Activated T-helper 2 cell treated with anti-CD3 and anti-CD28 coated beads, Interferon-gamma antibody, Interleukin-2, Interleukin-4, amounts not matched to agents 10 μg/mL and 5 μg/mL and 100 μg/mL, durations not matched to agents 14 hours and 24 hours and 36 hours (primary cell): ENCODE data around the gene RAPGEF5. TPM values are rescaled to one million over a fixed set of nuclear protein-coding genes. Genes with fewer than 3 reads are reported as not detected.

Experiments used
- DNase-seq: peaks from one replicate; pipeline ENCODE4 v3.0.0; 2021; ENCODE audit warnings: low spot score
- H3K27ac Mint-ChIP-seq: one replicate; pipeline ENCODE4 v1.8.0; 2021; ENCODE audit warnings: mixed read lengths
- H3K27me3 Mint-ChIP-seq: one replicate; pipeline ENCODE4 v1.8.0; 2021; ENCODE audit warnings: low read depth, mixed read lengths
- H3K36me3 Mint-ChIP-seq: one replicate; pipeline ENCODE4 v1.8.0; 2021; ENCODE audit warnings: low read depth, mixed read lengths
- H3K4me1 Mint-ChIP-seq: one replicate; pipeline ENCODE4 v1.8.0; 2021; ENCODE audit warnings: low read depth, mixed read lengths
- H3K4me3 Mint-ChIP-seq: one replicate; pipeline ENCODE4 v1.8.0; 2021; ENCODE audit warnings: low read depth, mild to moderate bottlenecking, moderate library complexity, mixed read lengths
- H3K9me3 Mint-ChIP-seq: one replicate; pipeline ENCODE4 v1.8.0; 2021; ENCODE audit warnings: mixed read lengths
- intact Hi-C: fragments of 100-400 bp; cut with micrococcal nuclease; formaldehyde crosslinking; loops from one replicate; pipeline ENCODE4 v1.15.1; 2023
- total RNA-seq: library from RNA; stranded (reverse); gene quantifications from 2 replicates; pipeline ENCODE4 v1.2.3, GENCODE V29; 2022

Gene RAPGEF5
- total RNA-seq, 1 donor from 2014 or later, result 0.82 TPM

DNA sequence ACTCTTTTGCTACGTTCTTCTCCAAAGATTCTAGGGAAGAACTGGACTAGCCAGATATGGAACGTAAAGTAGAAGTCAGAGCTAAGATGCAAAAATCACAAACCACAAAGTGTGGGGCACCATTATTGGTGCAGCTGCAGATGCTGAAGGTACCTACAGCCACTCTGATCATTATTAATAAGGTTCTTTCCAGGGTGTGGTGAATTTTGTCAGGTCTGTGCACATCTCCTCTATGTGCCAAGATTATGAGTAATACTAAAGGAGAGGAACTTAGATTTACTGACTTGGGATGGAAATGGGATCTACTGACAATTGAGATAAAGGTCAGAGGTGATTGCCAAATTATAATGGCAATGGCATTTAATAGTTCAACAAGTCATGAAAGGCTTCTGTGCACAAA lies 148.2 kb downstream of the RAPGEF5 start:
- intact Hi-C loops, result no loop called here
- Mint-ChIP-seq H3K27ac (no peak overlapping the region), H3K9me3 (no peaks in the 10 kb centered on the region), H3K4me1 (no peaks in the 10 kb centered on the region), H3K27me3 (peaks cover 48% of the 10 kb centered on the region), H3K36me3 (no peaks in the 10 kb centered on the region), H3K4me3 (no peak overlapping the region)
- DNase-seq, result no peak

DNA sequence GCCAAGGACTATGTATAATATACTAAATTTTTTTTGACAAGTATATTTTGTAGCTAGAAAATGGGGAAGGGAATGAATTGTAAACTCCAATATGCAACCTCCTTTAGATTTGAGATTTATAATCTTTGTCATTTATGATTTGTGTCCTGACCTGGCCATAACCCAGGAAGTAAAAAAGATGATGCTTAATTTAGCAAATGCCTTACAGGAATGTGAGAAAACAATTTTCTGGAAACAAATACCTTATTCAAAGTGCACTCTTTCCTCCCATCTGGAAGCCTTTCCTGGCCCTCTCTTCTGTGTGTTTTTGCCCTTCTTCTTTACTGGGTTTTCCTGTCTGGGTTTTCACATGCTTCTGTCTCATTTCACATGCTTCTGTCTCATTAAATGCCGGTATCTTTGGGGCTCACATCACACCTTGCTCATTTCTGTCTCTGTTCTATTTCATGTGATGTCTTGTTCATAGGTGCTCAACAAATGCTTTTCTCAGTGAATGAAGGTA lies 149.2 kb downstream of the RAPGEF5 start:
- Mint-ChIP-seq H3K4me3 (no peak overlapping the region), H3K9me3 (no peaks in the 10 kb centered on the region), H3K27me3 (peaks cover 44% of the 10 kb centered on the region), H3K4me1 (no peaks in the 10 kb centered on the region), H3K27ac (no peak overlapping the region), H3K36me3 (no peaks in the 10 kb centered on the region)
- DNase-seq, result no peak
- intact Hi-C loops, result no loop called here

DNA sequence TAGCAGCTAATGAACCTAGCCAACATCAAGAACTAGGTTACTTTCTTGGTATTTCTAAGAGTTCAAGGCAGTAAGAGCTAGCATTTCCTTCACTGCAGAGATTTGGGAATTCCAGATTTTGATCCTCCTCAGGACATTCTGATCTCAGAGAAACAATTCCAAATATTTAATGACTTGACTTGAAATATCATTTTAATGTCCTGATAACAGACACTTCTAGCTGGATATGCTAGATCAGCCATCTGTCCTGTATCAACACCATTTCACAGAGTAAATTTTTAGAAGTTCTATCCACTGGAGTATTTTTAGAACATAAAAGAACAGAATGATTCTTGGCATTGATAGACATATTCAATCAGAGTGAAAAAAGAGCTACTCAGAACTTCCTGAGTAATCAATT lies 151.3 kb downstream of the RAPGEF5 start:
- Mint-ChIP-seq H3K4me3 (no peak overlapping the region), H3K27ac (no peak overlapping the region), H3K9me3 (no peaks in the 10 kb centered on the region), H3K27me3 (peaks cover 32% of the 10 kb centered on the region), H3K4me1 (no peaks in the 10 kb centered on the region), H3K36me3 (no peaks in the 10 kb centered on the region)
- intact Hi-C loops, result no loop called here
- no peak for DNase-seq

DNA sequence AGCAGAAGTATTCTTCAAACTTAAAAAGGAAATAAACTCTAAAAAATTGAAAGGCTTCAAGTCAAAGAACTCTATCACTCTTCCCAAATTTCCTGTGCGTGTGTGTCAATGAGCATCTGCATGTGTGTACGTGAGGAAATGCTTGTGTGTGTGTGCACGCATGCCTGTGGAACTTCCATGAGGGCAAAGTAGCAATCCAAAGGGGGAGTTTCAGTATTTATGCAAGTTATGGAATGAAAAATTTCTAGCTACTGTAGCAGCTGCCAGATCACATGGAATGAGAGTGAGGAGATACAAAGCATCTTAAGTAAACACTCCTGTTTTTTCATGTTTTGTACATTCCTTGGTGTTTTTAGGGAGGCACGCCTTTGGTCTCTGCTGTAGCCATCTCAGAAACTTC lies 152.6 kb downstream of the RAPGEF5 start:
- Mint-ChIP-seq H3K36me3 (no peaks in the 10 kb centered on the region), H3K4me1 (no peaks in the 10 kb centered on the region), H3K9me3 (no peaks in the 10 kb centered on the region), H3K4me3 (no peak overlapping the region), H3K27me3 (peaks cover 27% of the 10 kb centered on the region), H3K27ac (no peak overlapping the region)
- no peak for DNase-seq
- intact Hi-C loops, result no loop called here

DNA sequence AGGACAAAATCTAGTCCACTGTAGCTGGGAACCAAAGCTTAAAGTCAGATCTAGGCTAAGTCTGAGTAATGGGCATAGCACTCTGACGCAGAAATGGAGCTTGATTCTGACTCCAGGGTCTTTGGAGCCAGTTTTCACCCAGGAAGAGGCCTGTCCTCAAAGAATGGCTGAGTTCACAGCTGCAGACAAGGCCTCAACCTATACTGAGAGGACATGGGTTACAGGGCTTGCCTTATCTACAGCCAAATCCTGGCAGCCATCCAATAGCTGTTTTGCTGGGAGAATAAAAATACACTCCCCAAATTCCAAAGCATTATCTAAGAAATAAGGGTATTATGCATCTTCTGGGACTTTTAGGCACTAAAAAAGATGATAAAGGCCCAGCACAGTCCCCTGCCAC lies 154.8 kb downstream of the RAPGEF5 start:
- Mint-ChIP-seq H3K9me3 (no peaks in the 10 kb centered on the region), H3K27ac (no peak overlapping the region), H3K4me3 (no peak overlapping the region), H3K4me1 (no peaks in the 10 kb centered on the region), H3K36me3 (no peaks in the 10 kb centered on the region), H3K27me3 (peaks cover 15% of the 10 kb centered on the region)
- intact Hi-C loops, result no loop called here
- DNase-seq, result no peak

DNA sequence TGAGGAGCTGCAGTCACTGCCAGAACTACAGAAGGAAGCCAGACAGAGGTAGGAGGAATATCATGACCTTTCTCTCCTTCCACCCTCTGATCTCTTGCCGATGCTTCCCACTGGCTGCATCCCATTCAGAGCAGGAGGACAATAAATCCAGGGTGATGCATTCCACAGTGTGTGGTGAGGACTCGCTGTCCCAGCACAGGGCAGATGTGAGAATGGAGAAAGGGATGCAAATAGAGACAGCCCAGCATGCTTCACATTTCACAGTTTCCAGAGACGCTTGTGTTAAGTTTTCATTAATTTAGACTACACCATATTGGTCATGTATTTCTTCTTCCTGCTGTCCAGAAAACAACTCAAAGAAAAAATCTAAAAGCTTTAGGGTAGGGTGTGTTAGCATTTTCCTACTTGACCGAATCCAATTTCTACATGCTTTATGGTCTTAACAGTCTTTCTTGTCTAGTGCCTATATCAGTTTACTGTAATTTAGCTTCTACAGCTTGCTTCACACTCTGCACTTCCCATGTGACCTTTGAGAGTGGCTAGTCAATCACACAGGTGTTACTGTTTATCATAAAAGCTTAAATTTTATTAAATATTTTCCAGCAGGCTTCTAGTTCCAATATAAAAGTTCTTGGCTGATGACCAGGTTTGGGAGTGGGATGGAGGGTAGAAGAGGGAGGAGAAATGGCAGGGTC lies 155.6 kb downstream of the RAPGEF5 start:
- Mint-ChIP-seq H3K4me3 (no peak overlapping the region), H3K9me3 (no peaks in the 10 kb centered on the region), H3K4me1 (no peaks in the 10 kb centered on the region), H3K27ac (no peak overlapping the region), H3K27me3 (peaks cover 17% of the 10 kb centered on the region), H3K36me3 (no peaks in the 10 kb centered on the region)
- DNase-seq, result no peak
- intact Hi-C loops, result no loop called here

DNA sequence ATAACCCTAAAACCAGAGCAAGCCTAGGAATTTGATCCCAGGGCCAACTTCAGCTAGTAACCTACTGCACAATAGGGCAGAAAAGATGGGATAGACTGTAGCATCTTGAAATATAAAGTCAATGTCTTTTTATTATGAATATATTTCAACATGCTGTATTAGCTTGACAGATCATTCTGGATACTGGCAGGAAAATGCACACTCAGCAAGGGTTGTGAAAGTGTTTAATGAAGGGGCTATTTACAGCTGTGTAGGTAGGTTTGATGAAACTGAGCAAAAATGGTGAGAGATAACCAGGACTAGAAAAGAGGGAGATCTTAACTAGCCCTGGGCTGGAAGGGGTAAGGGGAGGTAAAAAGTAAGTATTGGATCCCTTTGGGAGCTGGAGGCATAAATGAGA lies 156.2 kb downstream of the RAPGEF5 start:
- H3K4me1 Mint-ChIP-seq, result no peaks in the 10 kb centered on the region
- H3K36me3 Mint-ChIP-seq, result no peaks in the 10 kb centered on the region
- intact Hi-C loops, result no loop called here
- DNase-seq, result no peak
- no peak overlapping the region for H3K27ac Mint-ChIP-seq
- peaks cover 15% of the 10 kb centered on the region for H3K27me3 Mint-ChIP-seq
- H3K9me3 Mint-ChIP-seq, result no peaks in the 10 kb centered on the region
- H3K4me3 Mint-ChIP-seq, result no peak overlapping the region

DNA sequence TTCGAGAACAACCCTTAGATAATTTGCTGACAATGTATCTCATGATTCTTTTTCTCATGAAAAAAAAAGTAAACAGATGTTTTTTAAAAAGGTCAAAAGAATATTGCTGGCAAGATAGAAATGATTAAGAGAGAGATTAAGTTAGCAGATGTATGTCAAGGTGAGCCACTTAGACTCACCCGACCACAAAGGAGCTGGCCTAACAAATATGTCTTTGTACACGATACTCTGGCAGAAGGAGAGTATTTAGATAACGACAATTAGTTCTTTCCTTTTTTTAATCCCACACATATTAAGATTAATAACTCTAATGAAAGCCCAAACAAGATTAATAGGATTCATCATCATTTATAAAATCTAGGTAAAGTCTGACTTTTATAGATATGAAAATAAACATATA lies 156.7 kb downstream of the RAPGEF5 start:
- no peak overlapping the region for H3K4me3 Mint-ChIP-seq
- no peaks in the 10 kb centered on the region for H3K9me3 Mint-ChIP-seq
- no peak for DNase-seq
- peaks cover 12% of the 10 kb centered on the region for H3K27me3 Mint-ChIP-seq
- H3K4me1 Mint-ChIP-seq, result no peaks in the 10 kb centered on the region
- intact Hi-C loops, result no loop called here
- H3K36me3 Mint-ChIP-seq, result no peaks in the 10 kb centered on the region
- no peak overlapping the region for H3K27ac Mint-ChIP-seq

DNA sequence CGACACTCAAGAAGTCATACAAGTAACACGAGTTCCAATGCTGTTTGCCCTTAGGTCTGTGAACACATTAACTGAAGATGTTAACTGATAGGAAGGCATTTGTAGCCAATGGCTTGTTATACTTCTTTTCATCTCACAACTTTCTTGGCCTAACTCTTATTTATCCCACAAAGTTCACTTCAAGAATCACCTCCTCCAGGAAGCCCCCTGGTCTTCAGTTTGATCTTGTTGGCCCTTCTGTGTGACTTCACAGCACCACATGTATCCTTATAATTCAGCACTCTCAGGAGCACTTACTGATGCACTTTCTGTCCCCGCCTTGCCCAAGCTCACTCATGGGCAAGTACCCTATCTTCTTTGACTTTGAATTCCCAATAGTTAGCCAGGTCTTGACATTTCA lies 159.6 kb downstream of the RAPGEF5 start:
- Mint-ChIP-seq H3K27ac (no peak overlapping the region), H3K36me3 (no peaks in the 10 kb centered on the region), H3K4me1 (no peaks in the 10 kb centered on the region), H3K9me3 (no peaks in the 10 kb centered on the region), H3K4me3 (no peak overlapping the region), H3K27me3 (peaks cover 9% of the 10 kb centered on the region)
- intact Hi-C loops, result no loop called here
- DNase-seq, result no peak

DNA sequence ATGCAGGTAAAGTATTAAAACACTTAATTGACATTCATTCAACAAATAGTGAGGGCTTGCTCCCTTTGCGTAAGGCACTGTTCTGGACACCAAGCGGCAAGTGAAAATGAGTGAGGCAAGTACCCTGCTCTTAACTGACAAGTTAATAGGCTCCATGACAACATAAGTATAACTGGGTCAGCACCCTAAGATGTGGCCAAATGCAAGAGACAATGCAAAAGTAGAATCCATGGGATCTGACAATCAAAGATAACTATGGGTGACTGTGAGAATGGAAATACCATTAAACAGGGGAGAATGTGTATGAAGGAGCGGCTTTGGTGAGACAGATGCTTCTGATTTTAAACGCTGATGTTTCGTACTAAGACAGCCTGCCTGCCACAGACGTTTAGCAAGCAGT lies 160.5 kb downstream of the RAPGEF5 start:
- intact Hi-C loops, result no loop called here
- Mint-ChIP-seq H3K27ac (no peak overlapping the region), H3K4me3 (no peak overlapping the region), H3K9me3 (no peaks in the 10 kb centered on the region), H3K36me3 (no peaks in the 10 kb centered on the region), H3K4me1 (no peaks in the 10 kb centered on the region), H3K27me3 (peaks cover 9% of the 10 kb centered on the region)
- DNase-seq, result no peak

DNA sequence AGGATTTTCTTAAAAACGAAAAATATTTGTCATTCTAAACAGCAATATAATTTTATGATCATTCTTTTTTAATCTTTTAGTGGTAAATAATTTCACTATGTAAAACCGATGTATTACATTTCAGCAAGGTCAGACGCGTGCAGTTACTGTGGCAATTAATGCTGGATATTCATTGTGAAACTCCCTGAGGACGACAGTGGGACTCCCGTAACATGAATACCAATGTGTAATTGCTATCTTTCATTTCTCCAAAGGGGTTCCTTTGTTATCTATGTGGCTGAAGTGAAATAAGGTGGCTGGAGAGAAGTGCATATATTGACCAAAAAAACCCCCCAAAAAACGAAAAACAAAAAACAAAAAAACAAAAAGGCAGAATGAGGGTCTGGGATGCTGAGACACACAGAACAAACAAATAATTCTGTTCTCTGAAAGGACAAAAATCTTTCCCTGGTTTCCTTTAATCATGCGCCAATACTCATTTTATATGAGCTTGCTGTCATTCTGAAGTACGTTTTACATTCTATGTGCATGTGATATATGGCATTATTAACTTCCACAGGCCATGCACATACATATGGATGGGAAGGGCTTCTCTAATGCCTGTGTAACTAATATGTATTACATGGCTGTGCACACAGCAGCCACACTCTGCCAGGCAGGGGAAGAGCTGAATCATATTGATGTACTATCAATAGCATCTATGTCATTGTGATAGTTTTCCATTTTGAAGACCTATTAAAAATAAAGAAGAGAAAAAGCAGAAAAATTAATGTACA lies 161.4 kb downstream of the RAPGEF5 start:
- no peak for DNase-seq
- Mint-ChIP-seq H3K27me3 (peaks cover 9% of the 10 kb centered on the region), H3K27ac (no peak overlapping the region), H3K36me3 (no peaks in the 10 kb centered on the region), H3K4me1 (no peaks in the 10 kb centered on the region), H3K9me3 (no peaks in the 10 kb centered on the region), H3K4me3 (no peak overlapping the region)
- intact Hi-C loops, result no loop called here

DNA sequence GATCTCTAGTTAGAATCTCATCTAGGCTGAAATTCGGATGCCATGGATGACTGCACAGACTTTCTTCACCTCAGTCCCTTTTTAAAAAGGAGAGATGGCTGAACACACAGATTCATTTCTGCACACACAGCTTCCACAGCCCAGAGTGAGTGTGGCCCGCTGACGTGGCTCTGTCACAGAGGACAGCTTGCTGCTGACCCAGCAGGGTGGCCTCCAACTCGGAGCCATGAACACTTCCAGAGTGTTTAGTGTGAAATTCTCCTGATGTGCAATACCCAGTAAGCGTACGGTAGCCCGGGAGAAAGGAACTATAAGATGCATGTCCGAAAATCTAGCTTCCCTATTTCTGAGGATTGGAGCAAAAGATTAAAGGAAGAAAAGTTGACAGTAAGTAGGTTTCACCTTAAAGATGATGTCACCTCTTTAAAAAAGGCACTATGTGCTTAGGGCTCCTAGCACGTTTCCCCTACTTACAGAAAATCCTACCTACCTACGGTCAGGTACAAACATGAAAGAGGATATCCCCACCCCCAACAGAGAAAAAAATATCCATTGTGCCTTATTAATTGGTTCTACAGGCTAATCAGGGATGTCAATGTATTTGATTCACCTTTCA lies 162.2 kb downstream of the RAPGEF5 start:
- H3K4me1 Mint-ChIP-seq, result no peaks in the 10 kb centered on the region
- H3K9me3 Mint-ChIP-seq, result no peaks in the 10 kb centered on the region
- no peak overlapping the region for H3K4me3 Mint-ChIP-seq
- no peak overlapping the region for H3K27ac Mint-ChIP-seq
- intact Hi-C loops, result no loop called here
- DNase-seq, result no peak
- no peaks in the 10 kb centered on the region for H3K36me3 Mint-ChIP-seq
- peaks cover 7% of the 10 kb centered on the region for H3K27me3 Mint-ChIP-seq

DNA sequence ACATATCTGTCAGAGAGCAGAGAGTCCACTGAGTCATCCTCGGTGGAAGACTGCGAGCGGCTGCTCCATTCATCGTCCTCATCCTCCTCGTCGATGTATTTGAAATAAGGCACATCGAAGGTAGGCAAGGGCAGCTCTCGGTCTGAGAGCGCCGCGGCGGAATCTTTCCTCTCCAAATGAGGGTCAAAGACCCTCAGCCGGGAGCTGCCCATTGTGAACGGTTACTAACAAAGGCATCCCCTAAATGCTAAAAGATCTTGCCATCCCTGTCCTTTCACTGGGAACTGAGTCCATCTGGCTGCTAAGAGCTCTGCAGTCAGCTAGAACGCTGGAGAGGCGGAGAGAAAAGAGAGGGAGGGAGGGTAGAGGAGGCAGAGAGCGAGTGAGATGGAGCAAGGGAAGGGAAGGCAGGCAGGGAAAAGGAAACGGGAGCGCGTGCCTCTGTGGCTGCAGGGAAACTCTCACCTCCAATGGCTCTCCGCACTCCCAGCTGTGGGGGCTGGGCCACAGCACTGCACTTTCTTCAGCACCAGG lies 163.4 kb downstream of the RAPGEF5 start:
- Mint-ChIP-seq H3K36me3 (no peaks in the 10 kb centered on the region), H3K27me3 (peaks cover 11% of the 10 kb centered on the region), H3K4me1 (no peaks in the 10 kb centered on the region), H3K4me3 (no peak overlapping the region), H3K9me3 (no peaks in the 10 kb centered on the region), H3K27ac (no peak overlapping the region)
- intact Hi-C loops, result no loop called here
- no peak for DNase-seq
